ENCODE results near the gene SEPTIN1.

Gene SEPTIN1

DNA sequence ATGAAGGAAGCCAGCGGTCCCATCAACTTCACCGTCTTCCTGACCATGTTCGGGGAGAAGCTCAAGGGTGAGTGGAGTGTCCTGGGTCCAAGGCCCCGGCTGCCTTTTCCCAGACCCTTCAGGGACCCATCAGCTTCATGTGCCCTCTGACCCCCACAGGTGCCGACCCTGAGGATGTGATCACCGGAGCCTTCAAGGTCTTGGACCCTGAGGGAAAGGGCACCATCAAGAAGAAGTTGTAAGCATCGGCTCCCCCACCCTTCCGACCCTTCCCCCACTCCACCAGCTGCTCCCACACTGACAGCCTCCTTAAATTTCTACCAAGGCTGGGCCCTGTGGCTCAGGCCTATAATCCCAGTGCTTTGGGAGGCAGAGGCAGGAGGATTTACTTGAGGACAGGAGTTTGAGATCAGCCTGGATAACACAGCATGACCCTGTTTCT lies 5.9 kb downstream of the SEPTIN1 start:
- DNase-seq = no peak

GRCh38 chr16:30375864-30376263 lies 6.5 kb downstream of the SEPTIN1 start:
- no peak for DNase-seq

DNA sequence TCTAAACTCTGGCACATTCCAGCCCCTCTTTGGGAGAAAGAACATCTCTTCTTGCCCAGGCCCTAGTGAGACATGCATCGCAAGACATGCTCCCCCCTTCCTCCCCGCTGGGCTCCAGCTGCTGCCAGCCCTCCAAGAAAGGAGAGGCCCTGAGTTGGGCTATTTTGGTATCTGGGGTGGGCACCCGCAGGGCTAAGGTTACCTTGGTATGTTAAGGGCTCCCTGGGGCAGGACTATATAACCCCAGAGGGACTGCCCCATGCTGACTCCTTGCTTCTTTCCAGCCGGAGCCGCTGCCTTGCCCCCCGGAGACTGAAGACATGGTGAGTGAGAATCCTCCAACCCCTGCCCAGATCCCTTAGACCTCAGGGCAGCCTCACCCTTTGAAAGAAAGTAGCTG lies 7.8 kb downstream of the SEPTIN1 start, which contains the start of gene MYL11:
Gene MYL11, plus strand, starts transcription at position 265 of the 400 bp plus-strand sequence. Its CDS starts 56 bp downstream, at position 321.
- DNase-seq = no peak

GRCh38 chr16:30372725-30373124 lies 9.6 kb downstream of the SEPTIN1 start:
- DNase-seq = no peak

DNA sequence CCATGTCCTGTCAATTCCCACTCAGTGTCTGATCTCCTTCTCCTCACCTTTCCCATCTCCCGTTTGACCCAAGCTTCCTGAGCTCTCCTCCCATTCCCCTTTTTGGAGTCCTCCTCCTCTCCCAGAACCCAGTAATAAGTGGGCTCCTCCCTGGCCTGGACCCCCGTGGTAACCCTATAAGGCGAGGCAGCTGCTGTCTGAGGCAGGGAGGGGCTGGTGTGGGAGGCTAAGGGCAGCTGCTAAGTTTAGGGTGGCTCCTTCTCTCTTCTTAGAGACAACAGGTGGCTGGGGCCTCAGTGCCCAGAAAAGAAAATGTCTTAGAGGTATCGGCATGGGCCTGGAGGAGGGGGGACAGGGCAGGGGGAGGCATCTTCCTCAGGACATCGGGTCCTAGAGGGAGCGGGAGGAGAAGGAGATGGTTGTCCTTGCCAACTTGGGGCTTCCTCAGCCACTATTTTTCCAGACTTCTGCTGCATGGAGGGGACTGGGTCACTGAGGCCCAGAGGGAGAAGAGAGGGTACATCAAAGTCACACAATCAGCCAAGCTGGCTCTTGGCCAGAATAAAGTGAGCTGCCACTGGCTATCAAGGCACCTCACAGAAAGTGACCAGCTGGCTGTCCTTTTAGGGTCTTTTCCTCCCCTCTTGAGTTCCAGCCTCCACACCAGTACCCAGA lies 10.2 kb downstream of the SEPTIN1 start:
- DNase-seq = no peak

DNA sequence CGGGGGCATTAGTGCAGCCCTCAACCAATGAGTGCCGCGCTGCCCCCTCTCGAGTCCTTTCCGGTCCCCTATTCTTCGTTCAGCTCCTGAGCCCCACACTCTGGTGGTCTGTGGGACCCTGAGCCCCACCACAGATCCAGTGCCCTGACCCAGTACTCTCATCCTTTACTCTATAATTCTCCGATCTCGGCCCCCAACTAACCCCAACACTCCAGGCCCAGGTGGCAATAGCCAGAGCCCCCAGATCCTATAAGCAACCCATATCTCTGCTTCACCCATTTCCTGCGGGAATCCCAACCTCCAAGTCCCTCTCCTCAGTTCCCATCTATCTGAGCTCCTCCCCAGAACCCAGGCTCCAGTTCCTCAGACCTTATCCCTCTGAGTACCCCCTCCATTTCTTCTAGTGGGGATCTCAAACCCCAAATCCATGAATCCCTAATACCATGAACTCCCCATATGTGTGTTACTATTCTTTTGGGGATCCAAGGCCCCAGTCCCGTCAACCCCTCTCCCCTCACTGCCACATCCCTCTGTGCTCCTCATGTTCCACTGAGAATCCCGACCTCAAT lies 11.0 kb downstream of the SEPTIN1 start:
- peak in 1 of 3 experiments; percentile 30 for DNase-seq

- peak; percentile 99 to 100 (median 100) for DNase-seq
These were observed 11.7 kb downstream of the SEPTIN1 start, which contains the start of gene TBC1D10B for GRCh38 chr16:30370456-30371247. TSS of gene TBC1D10B (minus strand) at chr16:30370494. CDS start at chr16:30370183, 311 bp downstream.

- DNase-seq = no peak
These were observed 12.4 kb downstream of the SEPTIN1 start for GRCh38 chr16:30369938-30370455.

DNA sequence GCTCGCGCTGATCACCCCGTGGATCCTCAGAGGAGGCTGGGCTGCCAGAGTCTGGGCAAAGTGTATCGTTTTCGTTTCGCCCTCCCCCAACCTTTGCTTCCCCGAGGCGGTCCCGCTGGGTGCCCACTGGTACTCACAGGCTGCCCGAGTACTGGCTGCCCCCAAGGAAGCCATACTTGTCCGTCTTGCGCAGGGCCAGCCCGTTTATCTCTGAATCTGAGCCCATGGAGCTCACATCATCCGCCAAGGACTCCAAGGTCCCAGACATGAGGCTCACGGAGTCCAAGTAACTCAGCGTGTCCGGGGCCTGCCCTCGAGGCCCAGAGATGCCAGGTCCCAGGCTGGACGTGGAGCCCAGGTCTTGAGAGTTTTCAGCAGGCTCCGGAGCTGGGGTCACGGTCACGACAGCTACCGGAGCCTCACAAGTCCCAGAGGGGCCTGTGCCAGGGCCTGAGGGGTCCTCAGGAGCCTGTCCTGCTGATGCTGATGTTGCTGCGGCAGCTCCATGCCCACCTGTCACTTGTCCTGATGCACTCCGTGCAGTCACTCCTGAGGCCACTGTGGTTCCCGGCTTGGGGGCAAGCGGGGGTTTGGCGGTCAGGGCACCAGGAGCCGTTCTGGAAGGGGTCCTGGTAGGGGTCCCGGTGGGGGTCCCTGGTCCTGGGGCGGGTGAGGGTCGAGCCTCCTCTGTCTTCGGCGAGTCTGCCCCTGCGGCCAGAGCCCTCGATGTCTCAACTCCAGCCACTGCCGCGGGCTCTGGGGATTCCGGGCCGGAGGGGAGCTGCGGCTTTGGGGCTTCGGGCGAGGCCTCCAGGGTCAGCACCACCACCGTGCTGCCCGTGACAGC lies 13.0 kb downstream of the SEPTIN1 start:
- DNase-seq = peak in 2 of 3 experiments; percentile 47

GRCh38 chr16:30368792-30369090 lies 13.6 kb downstream of the SEPTIN1 start:
- no peak for DNase-seq

DNA sequence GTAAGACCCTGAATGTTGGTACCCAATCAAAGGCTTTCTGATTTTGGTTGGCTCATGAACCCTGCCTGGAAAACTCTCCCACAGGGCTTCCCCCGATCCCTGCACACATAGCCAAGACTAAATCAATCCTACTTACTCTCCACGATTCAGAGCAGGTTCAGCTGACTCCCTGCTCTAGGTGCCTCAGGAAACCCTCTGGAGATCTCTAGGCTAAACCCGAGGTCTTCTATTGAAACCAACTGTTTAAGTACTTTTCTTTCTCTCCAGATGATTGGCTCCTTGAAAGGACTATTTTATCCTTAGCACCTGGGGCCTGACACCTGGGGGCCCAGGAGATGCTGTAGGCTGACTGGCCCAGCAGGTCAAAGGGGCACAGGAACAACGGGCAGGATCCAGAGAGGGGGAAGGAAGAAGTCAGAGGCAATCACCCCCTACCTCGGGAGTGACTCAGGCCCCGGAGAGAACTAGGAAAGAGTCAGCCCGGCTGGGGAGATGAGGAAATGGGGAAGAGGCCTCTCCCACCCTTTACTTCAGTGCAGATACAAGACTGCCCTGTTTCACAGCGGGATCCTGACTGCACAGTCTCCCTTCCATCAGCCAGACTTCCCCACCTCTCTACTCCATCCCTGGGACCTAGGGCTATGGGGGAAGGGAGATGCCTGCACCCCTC lies 14.1 kb downstream of the SEPTIN1 start:
- peak in 1 of 3 experiments; percentile 30 for DNase-seq

GRCh38 chr16:30367349-30368009 lies 14.9 kb downstream of the SEPTIN1 start:
- DNase-seq = no peak

DNA sequence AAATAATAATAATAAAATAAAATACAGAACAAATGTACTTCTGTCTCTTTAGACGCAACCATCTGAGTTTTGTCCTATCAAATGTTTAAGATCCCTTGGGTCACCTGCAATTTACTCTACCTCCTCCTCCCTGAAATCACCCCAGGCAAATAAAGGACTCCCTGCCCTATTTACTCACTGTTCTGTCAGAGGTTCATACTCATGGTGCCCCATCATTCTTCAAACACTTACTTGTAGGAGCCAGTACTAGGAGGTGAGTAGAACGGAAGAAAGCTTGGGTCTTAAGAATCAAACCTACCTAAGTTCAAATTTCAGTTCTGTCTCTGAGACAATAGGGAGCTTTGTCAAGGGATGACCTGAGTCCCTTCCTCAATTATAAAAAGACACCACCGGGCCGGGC lies 15.8 kb downstream of the SEPTIN1 start:
- no peak for DNase-seq

- no peak for DNase-seq
These were observed 17.2 kb downstream of the SEPTIN1 start for GRCh38 chr16:30365200-30365599.

DNA sequence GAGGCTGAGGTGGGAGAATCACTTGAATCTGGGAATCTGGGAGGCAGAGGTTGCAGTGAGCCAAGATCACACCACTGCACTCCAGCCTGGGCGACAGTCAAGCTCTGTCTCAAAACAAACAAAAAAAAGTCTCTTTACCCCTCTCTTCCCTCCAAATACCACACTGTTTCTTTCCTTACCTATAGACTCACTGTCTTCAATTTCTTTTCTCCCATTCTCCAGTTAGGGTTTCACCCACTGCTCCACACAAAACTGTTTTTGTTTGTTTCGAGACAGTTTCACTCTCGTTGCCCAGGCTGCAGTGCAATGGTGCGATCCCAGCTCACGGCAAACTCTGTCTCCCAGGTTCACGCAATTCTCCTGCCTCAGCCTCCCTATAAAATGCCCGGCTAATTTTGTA lies 21.2 kb downstream of the SEPTIN1 start:
- DNase-seq = no peak

DNA sequence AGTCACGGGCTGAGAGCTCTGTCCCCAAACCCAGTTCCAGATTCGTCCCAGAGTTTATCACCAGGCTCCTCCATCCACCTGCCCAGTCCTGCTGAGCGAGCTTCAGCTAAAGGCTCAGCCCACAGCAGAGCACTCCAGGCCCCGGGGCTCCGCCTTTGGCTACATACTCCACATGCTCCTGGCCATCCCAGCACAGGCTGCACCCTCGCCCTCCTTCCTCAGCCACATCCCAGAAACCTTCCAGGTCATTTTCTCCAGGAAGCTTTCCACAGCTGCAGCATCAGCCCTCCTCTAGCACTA lies 22.5 kb downstream of the SEPTIN1 start:
- no peak for DNase-seq

- no peak for DNase-seq
These were observed 23.1 kb downstream of the SEPTIN1 start for GRCh38 chr16:30358990-30359870.

DNA sequence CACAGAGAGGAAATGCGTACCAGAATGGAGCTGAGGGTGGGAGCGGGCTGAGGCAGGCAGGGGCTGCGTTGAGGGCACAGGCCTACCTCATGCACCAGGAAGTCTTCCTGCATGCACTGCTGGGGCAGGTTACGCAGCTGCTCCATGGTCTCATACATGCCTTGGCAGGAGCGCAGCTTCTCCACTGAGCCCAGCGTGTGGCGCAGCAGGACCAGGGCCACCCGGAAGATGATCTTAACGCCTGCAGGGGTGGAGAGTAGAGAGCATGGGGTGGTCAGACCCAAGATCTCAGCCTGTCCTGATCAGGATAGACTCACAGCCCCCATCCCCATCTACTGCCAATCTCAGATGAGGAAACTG lies 23.8 kb downstream of the SEPTIN1 start:
- DNase-seq = no peak

- no peak for DNase-seq
These were observed 24.4 kb downstream of the SEPTIN1 start for GRCh38 chr16:30357715-30358576.

All from NCI-H1417 (cell line).